GM21367 (cell line): ENCODE data around the gene TMEM131.
A peak's percentile ranks its signal among the peaks of the same experiment; 100 is the strongest.
"Not testable (repeated sequence)": the region's sequence is repeated elsewhere in the genome, so short reads cannot be mapped to it uniquely, and the experiment has no call there.

Source experiments
- ATAC-seq: cut with Tn5 transposase; IDR thresholded peaks from one replicate; pipeline ENCODE4 v1.9.1; 2021; ENCODE audit not compliant: unreplicated experiment

Gene TMEM131

GRCh38 chr2:98025481-98026037, 29.8 kb upstream of the TMEM131 start:
- no peak for ATAC-seq

GRCh38 chr2:98022067-98022466, 26.3 kb upstream of the TMEM131 start:
- not testable (repeated sequence) for ATAC-seq

GRCh38 chr2:98020992-98021713, 25.4 kb upstream of the TMEM131 start:
- ATAC-seq = no peak

- ATAC-seq = no peak
Measured at GRCh38 chr2:98020516-98020915, 24.8 kb upstream of the TMEM131 start.

- ATAC-seq = no peak
Measured at GRCh38 chr2:98016908-98017670, 21.3 kb upstream of the TMEM131 start.

- ATAC-seq = no peak
Measured at GRCh38 chr2:98015671-98016070, 19.9 kb upstream of the TMEM131 start.

- ATAC-seq = no peak
Measured at GRCh38 chr2:98014379-98014778, 18.6 kb upstream of the TMEM131 start.

- no peak for ATAC-seq
Measured at GRCh38 chr2:98013407-98014042, 17.8 kb upstream of the TMEM131 start.

GRCh38 chr2:98012561-98012991, 16.8 kb upstream of the TMEM131 start:
- peak; percentile 74 for ATAC-seq

- ATAC-seq = no peak
Measured at GRCh38 chr2:98009887-98010760, 14.4 kb upstream of the TMEM131 start.

- no peak for ATAC-seq
Measured at GRCh38 chr2:98008415-98008814, 12.7 kb upstream of the TMEM131 start.

- ATAC-seq = no peak
Measured at GRCh38 chr2:98006378-98006777, 10.6 kb upstream of the TMEM131 start.

- ATAC-seq = no peak
Measured at GRCh38 chr2:98004613-98005012, 8.9 kb upstream of the TMEM131 start.

- no peak for ATAC-seq
Measured at GRCh38 chr2:98004047-98004446, 8.3 kb upstream of the TMEM131 start.

- no peak for ATAC-seq
Measured at GRCh38 chr2:97999536-97999935, 3.8 kb upstream of the TMEM131 start.

- ATAC-seq = no peak
Measured at GRCh38 chr2:97998431-97999005, 2.8 kb upstream of the TMEM131 start.

GRCh38 chr2:97997784-97998392, 2.1 kb upstream of the TMEM131 start:
- no peak for ATAC-seq

GRCh38 chr2:97996679-97997078, 931 bp upstream of the TMEM131 start:
- no peak for ATAC-seq

- ATAC-seq = peak; percentile 27
Measured at GRCh38 chr2:97995026-97995733, 568 bp downstream of the TMEM131 start.
